Glomerular endothelial cell (primary cell): ENCODE data around the gene EIF3D. TPM values are rescaled to one million over a fixed set of nuclear protein-coding genes. Genes with fewer than 3 reads are reported as not detected.
A peak's percentile ranks its signal among the peaks of the same experiment; 100 is the strongest.

Experiments
- DNase-seq: peaks from one replicate; pipeline ENCODE4 v3.0.0-alpha.2; 2011; ENCODE audit warnings: low read depth, low spot score; ENCODE audit errors: extremely low read depth
- total RNA-seq: library from RNA; depleted of rRNA; stranded (reverse); fragments of >200 nt; gene quantifications from 2 replicates; pipeline ENCODE4 v1.2.3, GENCODE V29; 2015

EIF3D gene
- total RNA-seq, 1 donor from 2014 or later: 281 TPM

DNA sequence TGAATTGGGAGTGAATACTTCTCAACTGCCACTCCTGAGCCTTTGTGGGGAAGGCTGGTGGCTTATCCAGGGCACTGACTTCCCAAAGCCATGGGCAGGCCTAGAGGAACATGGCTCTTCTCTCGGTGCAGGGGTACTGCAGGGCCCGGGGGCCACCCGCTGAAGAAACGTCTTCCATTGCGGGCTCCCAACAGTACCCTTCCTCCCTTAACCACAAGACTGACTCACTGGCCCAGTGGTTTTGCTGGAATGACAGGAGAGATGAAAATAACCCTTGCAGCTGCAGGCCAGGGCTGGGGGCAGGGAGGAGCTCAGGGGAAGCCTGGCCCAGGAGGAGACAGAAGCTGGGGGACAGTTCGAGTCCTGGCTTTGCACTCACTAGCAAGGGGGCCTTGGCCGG is 61.0 kb downstream of the EIF3D start:
- DNase-seq: no peak

DNA sequence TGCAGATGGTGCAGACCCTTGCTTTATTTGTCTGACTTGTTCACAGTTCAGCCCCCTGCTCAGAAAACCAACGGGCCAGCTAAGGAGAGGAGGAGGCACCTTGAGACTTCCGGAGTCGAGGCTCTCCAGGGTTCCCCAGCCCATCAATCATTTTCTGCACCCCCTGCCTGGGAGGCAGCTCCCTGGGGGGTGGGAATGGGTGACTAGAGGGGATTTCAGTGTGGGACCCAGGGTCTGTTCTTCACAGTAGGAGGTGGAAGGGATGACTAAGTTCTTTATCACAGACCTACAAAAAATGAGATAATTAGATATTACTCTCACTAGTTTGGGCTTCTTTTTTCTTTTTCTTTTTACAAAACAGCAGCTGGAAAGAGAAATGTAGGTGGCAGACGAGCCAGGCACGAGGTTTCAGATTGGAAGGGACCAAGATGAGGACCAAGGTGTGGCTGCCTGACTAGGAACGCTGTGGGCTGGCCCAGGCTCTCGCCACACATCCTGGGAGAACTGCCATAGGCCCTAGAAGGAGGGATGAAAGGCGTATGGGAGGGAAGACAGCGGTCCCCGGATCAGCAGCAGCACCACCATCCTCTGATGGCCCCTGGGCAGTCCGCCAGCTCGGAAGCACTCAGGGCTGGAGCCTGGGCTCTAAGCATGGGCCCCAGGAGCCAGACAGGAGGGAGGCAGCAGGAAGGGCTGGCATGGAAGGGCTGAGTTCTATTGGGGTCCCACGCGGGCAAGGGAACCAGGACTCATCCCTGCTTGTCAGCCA is 61.7 kb downstream of the EIF3D start:
- DNase-seq: no peak

DNA sequence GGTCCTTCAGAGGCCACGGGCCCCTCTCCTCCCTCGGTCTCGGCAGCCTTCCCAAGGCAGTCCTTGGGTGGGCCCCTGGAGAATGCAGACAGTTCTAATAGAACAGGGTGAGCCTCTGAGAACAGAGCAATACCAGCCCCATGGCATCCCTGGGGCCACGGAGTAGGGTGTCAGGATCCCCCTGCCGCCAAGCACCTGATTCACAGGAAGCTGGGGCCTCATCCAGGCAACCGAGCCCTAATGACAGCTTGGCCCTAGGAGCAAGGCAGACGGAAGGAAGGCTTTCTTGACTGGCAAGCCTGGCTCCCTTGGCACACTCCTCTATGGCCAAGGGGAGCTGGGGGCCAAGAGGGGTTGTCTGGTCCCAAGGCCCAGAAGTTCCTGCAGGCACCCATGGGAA is 62.7 kb downstream of the EIF3D start:
- DNase-seq: no peak

DNA sequence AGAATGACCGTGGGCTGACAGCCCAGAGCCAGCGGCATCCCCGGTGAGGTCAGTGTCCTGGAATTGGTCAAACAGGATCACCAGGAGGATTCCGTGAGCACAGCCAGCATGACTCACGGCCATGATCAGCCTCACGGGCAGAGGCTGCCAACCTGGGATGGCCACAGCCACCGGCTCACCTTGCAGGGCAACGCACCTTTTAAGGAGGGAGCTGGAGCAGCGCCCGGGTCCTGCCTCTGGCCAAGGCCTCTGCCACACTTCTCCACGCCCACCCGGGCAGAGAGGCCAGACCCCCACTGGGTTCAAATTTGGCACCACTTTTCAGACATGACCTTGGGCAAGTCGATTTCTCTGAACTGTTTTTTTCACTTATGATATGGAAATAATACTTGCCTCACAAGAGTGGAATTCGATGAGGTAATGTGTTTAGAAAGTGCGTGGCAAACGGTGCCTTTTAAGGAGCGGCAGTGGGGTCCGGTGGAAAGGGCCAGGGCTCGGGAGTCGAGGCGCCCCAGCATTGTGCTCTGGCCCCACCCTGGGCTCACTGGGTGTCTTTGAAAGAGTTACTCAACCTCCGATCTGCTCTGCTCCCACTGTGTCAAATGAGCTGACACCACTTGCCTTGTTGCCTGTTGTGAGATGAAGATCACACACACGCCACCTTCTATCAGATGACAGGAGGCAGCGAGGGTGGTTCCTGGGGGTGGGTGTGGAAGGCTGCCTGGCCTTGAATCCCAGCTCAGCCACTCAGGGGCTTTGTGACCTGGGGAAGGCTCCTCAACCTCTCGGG is 63.5 kb downstream of the EIF3D start:
- peak; percentile 80 for DNase-seq

DNA sequence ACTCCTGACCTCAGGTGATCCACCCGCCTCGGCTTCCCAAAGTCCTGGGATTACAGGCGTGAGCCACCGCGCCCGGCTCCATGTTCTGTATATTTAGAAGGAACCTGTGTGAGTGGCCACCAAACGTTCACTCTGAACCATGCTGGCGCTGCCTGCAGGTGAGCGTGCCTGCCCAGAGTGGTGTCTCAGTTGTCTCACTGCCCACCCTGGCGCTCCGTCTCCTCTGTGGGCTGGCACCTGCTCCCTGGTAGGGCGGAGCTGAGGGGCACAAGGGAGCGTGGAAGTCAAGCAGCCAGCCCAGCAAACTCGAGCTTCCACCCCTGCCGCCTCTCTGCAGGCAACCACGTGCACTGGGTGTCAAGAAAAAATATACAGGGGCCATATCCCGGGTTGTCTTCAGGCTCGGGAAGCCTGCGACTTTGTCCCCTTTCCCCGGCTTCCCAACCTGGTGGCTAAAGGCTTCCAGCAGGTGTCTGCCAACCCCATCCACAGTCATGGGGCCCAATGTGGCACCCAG is 64.2 kb downstream of the EIF3D start:
- no peak for DNase-seq

DNA sequence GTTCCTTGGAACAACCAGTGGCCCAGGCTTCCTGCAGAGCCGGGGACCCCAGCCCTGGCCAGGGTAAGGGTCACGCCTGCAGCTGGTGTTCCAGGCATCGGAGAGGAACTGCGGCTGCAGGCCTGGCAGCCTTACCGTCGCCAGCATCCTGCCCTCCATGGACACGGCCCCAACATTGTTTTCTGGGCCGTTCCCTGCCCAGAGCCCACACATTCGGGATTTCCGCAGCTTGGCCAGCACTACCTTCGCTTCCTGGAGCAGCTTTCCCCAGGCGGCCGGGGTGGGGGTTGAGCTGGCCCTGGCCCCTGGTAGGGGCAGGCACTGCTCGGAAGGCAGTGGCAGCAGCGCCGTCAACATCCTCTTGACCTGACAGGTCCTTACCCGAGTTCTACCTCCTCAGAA is 65.2 kb downstream of the EIF3D start:
- no peak for DNase-seq

DNA sequence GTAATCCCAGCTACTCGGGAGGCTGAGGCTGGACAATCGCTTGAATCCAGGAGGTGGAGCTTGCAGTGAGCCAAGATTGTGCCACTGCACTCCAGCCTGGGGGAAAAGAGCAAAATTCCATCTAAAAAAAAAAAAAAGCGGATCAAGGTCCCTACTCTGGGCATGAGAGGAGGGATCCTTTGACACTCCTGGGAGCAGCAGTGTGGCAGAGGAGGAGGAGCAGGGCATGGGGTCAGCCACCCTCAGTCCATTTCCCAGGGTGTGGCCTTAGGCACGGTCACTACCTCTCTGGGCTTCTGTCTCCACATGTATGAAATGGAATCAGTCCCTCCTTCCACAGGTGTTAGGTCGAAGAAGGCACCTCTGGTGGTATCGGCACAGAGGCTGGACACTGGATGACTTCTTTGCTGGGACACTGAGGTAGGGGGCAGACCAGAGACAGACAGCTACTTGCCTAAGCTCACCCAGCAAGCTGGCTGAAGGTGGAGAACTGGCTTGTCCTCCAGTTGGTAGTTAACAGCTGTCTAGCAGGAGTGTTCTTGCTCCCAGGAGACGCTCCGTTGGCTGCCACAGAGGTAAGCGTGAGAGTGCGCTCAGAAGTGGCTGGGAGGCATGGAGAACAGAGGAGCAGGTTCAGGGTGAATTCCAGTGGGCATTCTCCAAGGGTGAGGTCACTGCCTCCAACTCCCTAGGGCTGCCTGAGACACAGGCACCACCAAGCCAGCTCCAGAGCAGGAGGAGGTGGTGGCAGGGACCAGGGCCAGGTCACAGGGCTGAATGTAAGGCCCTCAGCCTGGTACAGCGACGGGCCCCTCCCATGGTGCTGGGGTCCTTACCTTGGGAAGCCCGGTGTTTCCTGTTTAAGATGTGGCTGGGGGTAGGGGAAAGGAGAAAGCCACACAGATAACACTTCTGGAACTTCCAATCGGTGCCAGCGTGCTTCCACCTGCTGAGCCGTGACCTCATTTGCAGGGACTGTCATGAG is 67.0 kb downstream of the EIF3D start:
- no peak for DNase-seq

Other genes with a start within 250 kb of the EIF3D start
- gene MYH9, start 141.2 kb downstream of the EIF3D start, total RNA-seq: 1,563 and 2,110 TPM in 2 replicates
- gene TXN2, start 47.5 kb downstream of the EIF3D start, total RNA-seq: 63.5 and 68.7 TPM in 2 replicates
- 12.4 and 12.5 TPM in 2 replicates for gene FOXRED2, start 22.1 kb downstream of the EIF3D start, total RNA-seq
- gene CACNG2, start 174.6 kb upstream of the EIF3D start, total RNA-seq: not detected in 2 replicates
- 16.5 and 21.1 TPM in 2 replicates for gene IFT27, start 247.0 kb upstream of the EIF3D start, total RNA-seq